HepG2 (cell line): Measurements from ENCODE around the gene TSHZ2. TPM values are rescaled to one million over a fixed set of nuclear protein-coding genes. Genes with fewer than 3 reads are reported as not detected.

ENCODE experiments used
- ATAC-seq: fragments of 200-7000 bp; cut with Tn5 transposase; 3 replicates; pipeline ENCODE4 v1.9.1; 2020; ENCODE audit warnings: mild to moderate bottlenecking, moderate library complexity
- BruUV-seq: library from RNA; stranded (reverse); fragments of 400-500 nt; replicated peaks from 2 replicates; lab custom pipeline; 2021; lab: Mats Ljungman, UMichigan
- CTCF ChIA-PET: fragments of 300-600 bp; formaldehyde crosslinking; extraction: SDS; loops from one replicate; lab custom pipeline; 2021; ENCODE audit warnings: low total read pairs, inconsistent platforms, low intra/inter-chr PET ratio; lab: Yijun Ruan, JAX
- POLR2A ChIA-PET: fragments of 350-600 bp; sonication (Branson Sonifier 250); formaldehyde crosslinking; loops from one replicate; lab custom pipeline; 2020; ENCODE audit warnings: antibody characterized with exemption, inconsistent platforms; lab: Yijun Ruan, JAX
- DNase-seq: peaks from one replicate; pipeline ENCODE4 v3.0.0-alpha.2; 2015; ENCODE audit warnings: low spot score
- FAIRE-seq: peaks from 3 replicates; lab custom pipeline; 2011; peaks lifted over from hg19 to GRCh38; lab: Jason Lieb, UNC
- H2AFZ ChIP-seq: one replicate; pipeline ENCODE4 v1.6.1; 2011; ENCODE audit warnings: low read length, inconsistent platforms
- H3K27ac ChIP-seq: fragments of 300-600 bp; 3 replicates; pipeline ENCODE4 v1.8.0; 2011; ENCODE audit warnings: mixed run types, mild to moderate bottlenecking, mixed read lengths, low read length, inconsistent platforms; ENCODE audit not compliant: insufficient read depth; ENCODE audit errors: extremely low read length
- H3K27me3 ChIP-seq, 2 experiments: fragments of 200-600 bp in 1 of 2; 2 replicates in 1 of 2; 3 replicates in 1 of 2; pipeline versions ENCODE4 v1.6.0 to v1.8.0; 2011; ENCODE audit warnings: low read length in 2 of 2, mild to moderate bottlenecking in 2 of 2, moderate library complexity in 2 of 2, inconsistent platforms in 1 of 2; ENCODE audit not compliant: insufficient read depth in 2 of 2, control insufficient read depth in 1 of 2
- H3K36me3 ChIP-seq, 2 experiments: fragments of 200-600 bp in 1 of 2; replicated peaks in 1 of 2; 2 replicates in 1 of 2; 3 replicates in 1 of 2; pipeline versions ENCODE4 v1.5.1 to v1.8.0; 2011; ENCODE audit warnings: low read length in 2 of 2, inconsistent platforms in 1 of 2; ENCODE audit not compliant: insufficient read depth in 2 of 2, control insufficient read depth in 1 of 2
- H3K4me1 ChIP-seq: 2 replicates; pipeline ENCODE4 v1.5.1; 2012; ENCODE audit warnings: low read length, inconsistent platforms; ENCODE audit not compliant: insufficient read depth
- H3K4me2 ChIP-seq: 2 replicates; pipeline ENCODE4 v1.6.0; 2011; ENCODE audit warnings: low read depth, low read length, inconsistent platforms
- H3K4me3 ChIP-seq, 3 experiments: fragments of 200-600 bp in 1 of 3; sonication (generic), shearing (Covaris generic) in 1 of 3; replicated peaks in 1 of 3; 2 replicates each; pipeline ENCODE4 v1.5.1; 2011 to 2016; ENCODE audit warnings: low read length in 3 of 3, inconsistent platforms in 2 of 3, low read depth in 2 of 3, mild to moderate bottlenecking in 2 of 3, control low read depth in 1 of 3, mixed read lengths in 1 of 3; ENCODE audit not compliant: insufficient read depth in 1 of 3
- H3K79me2 ChIP-seq: one replicate; pipeline ENCODE4 v1.6.1; 2011; ENCODE audit warnings: low read length, inconsistent platforms; ENCODE audit not compliant: insufficient read depth
- H3K9ac ChIP-seq: 2 replicates; pipeline ENCODE4 v1.6.0; 2011; ENCODE audit warnings: mild to moderate bottlenecking, low read depth, low read length, inconsistent platforms; ENCODE audit not compliant: insufficient read depth
- H3K9me3 ChIP-seq: 2 replicates; pipeline ENCODE4 v1.5.1; 2012; ENCODE audit warnings: mild to moderate bottlenecking, low read length
- H4K20me1 ChIP-seq: 2 replicates; pipeline ENCODE4 v1.6.0; 2011; ENCODE audit warnings: inconsistent platforms, mild to moderate bottlenecking, low read length, moderate library complexity; ENCODE audit not compliant: insufficient read depth
- CEBPG ChIP-seq: IDR thresholded peaks from 2 replicates; pipeline ENCODE4 v1.6.1; 2016
- MBD4 ChIP-seq: IDR thresholded peaks from 2 replicates; pipeline ENCODE4 v1.6.1; 2012; ENCODE audit warnings: low read length, inconsistent platforms, borderline replicate concordance
- MTERF4 ChIP-seq: sonication (generic); formaldehyde crosslinking; IDR thresholded peaks from 2 replicates; pipeline ENCODE4 v1.8.0; 2023; ENCODE audit warnings: mild to moderate bottlenecking, missing genetic modification reagents
- NR2C2 ChIP-seq: sonication (generic); formaldehyde crosslinking; IDR thresholded peaks from 2 replicates; pipeline ENCODE4 v1.4.0; 2020; ENCODE audit warnings: missing genetic modification reagents, mild to moderate bottlenecking, moderate library complexity, borderline replicate concordance
- RCOR2 ChIP-seq: IDR thresholded peaks from 2 replicates; pipeline ENCODE4 v1.6.1; 2016; ENCODE audit warnings: missing biosample characterization, missing genetic modification reagents
- RFX5 ChIP-seq: IDR thresholded peaks from 2 replicates; pipeline ENCODE4 v1.6.1; 2011; ENCODE audit warnings: low read depth, low read length, improper control_type of control experiment
- RXRA ChIP-seq: sonication (generic); formaldehyde crosslinking; IDR thresholded peaks from 2 replicates; pipeline ENCODE4 v1.5.1; 2020; ENCODE audit warnings: missing genetic modification reagents
- SP140L ChIP-seq: sonication (generic); formaldehyde crosslinking; IDR thresholded peaks from 2 replicates; pipeline ENCODE4 v1.4.0; 2020; ENCODE audit warnings: missing genetic modification reagents, borderline replicate concordance
- STAG1 ChIP-seq: sonication (generic); formaldehyde crosslinking; IDR thresholded peaks from 2 replicates; pipeline ENCODE4 v1.4.0; 2020; ENCODE audit warnings: missing genetic modification reagents
- ZFP41 ChIP-seq: sonication (generic); formaldehyde crosslinking; IDR thresholded peaks from 2 replicates; pipeline ENCODE4 v1.4.0; 2020; ENCODE audit warnings: mild to moderate bottlenecking, missing genetic modification reagents, borderline replicate concordance
- ZFP90 ChIP-seq: sonication (generic); formaldehyde crosslinking; IDR thresholded peaks from 2 replicates; pipeline ENCODE4 v1.8.0; 2022; ENCODE audit warnings: missing genetic modification reagents, mild to moderate bottlenecking, inconsistent platforms, borderline replicate concordance
- ZNF10 ChIP-seq: sonication (generic); formaldehyde crosslinking; IDR thresholded peaks from 2 replicates; pipeline ENCODE4 v1.4.0; 2020; ENCODE audit warnings: mild to moderate bottlenecking, low read depth, missing genetic modification reagents, borderline replicate concordance
- ZNF496 ChIP-seq: sonication (generic); formaldehyde crosslinking; IDR thresholded peaks from 2 replicates; pipeline ENCODE4 v1.8.1; 2023; ENCODE audit warnings: mild to moderate bottlenecking, moderate library complexity, missing genetic modification reagents; ENCODE audit not compliant: insufficient replicate concordance
- ZNF510 ChIP-seq: sonication (generic); formaldehyde crosslinking; IDR thresholded peaks from 2 replicates; pipeline ENCODE4 v1.4.0; 2020; ENCODE audit warnings: low read depth, mild to moderate bottlenecking, missing genetic modification reagents
- ZNF513 ChIP-seq: sonication (generic); formaldehyde crosslinking; conservative IDR thresholded peaks from 2 replicates; pipeline ENCODE4 v1.5.0; 2020; ENCODE audit warnings: missing genetic modification reagents
- ZNF75D ChIP-seq: sonication (generic); formaldehyde crosslinking; IDR thresholded peaks from 2 replicates; pipeline ENCODE4 v1.8.1; 2023; ENCODE audit warnings: missing genetic modification reagents, mild to moderate bottlenecking, borderline replicate concordance
- ZNF773 ChIP-seq: sonication (generic); formaldehyde crosslinking; IDR thresholded peaks from 2 replicates; pipeline ENCODE4 v1.4.0; 2020; ENCODE audit warnings: missing genetic modification reagents, borderline replicate concordance
- ZNF839 ChIP-seq: sonication (generic); formaldehyde crosslinking; IDR thresholded peaks from 2 replicates; pipeline ENCODE4 v1.4.0; 2020; ENCODE audit warnings: missing genetic modification reagents, mild to moderate bottlenecking, borderline replicate concordance
- WGBS: methylation state at CpG from one replicate; pipeline ENCODE4 v1.1.6; 2017; ENCODE audit warnings: low lambda C conversion rate; 5-methylcytosine and 5-hydroxymethylcytosine counted together
- in situ Hi-C: cut with HindIII; loops from 2 replicates; pipeline ENCODE4 v1.10.0; 2017; ENCODE audit warnings: low pct_unique_long_range_greater_than_20kb; ENCODE audit not compliant: extremely low pct_ligation_motif_present
- intact Hi-C: fragments of 100-400 bp; cut with micrococcal nuclease; formaldehyde crosslinking; loops from one replicate; pipeline ENCODE4 v1.10.0; 2022; ENCODE audit not compliant: unreplicated experiment
- polyA plus RNA-seq, 8 experiments: library from polyadenylated mRNA; depleted of rRNA in 3 of 8; stranded (reverse) in 7 of 8; unstranded in 1 of 8; fragments of >200 nt; fragmentation: Illumina TruSeq in 4 of 8; extraction: Trizol in 4 of 8; gene quantifications; 2 replicates each; pipeline versions ENCODE4 v1.2.1 to v1.2.3, GENCODE V29; 2011 to 2016; ENCODE audit warnings: low read depth in 4 of 8, missing spikeins in 1 of 8, mixed read lengths in 1 of 8; ENCODE audit not compliant: insufficient read depth in 1 of 8
- total RNA-seq, 5 experiments: library from RNA; depleted of rRNA; stranded (reverse); fragments of >200 nt; fragmentation: Illumina TruSeq; extraction: Trizol; gene quantifications; 2 replicates each; pipeline ENCODE4 v1.2.3, GENCODE V29; 2016; ENCODE audit warnings: low read depth in 1 of 5
- TF ChIP-seq, protein P1 (sequence below): IDR thresholded peaks from 2 replicates; pipeline ENCODE4 v1.6.1; 2016; ENCODE audit warnings: low read depth, control low read depth
- TF ChIP-seq, protein P2 (sequence below): sonication (generic); formaldehyde crosslinking; IDR thresholded peaks from 2 replicates; pipeline ENCODE4 v1.4.0; 2020; ENCODE audit warnings: low read depth, mild to moderate bottlenecking, missing genetic modification reagents

Gene TSHZ2
- total and polyA plus RNA-seq, 2 of the 13 experiments (the other 11 are each of a cell fraction or from before 2014, with no cell fraction given): 0.01 TPM; not detected in 1

- no peak overlapping the region for H3K4me3 ChIP-seq
- no TSS peak for BruUV-seq
- no peaks in the 10 kb centered on the region for H3K27me3 ChIP-seq
- no peaks in the 10 kb centered on the region for H4K20me1 ChIP-seq
- H3K4me2 ChIP-seq: no peak overlapping the region
- no peak overlapping the region for H3K27ac ChIP-seq
- peaks cover 21% of the 10 kb centered on the region for H3K4me1 ChIP-seq
- in situ Hi-C loops: no loop called here
- DNase-seq: no peak
- POLR2A ChIA-PET: no interaction called here
- no peak for TF ChIP-seq STAG1 (CRISPR knock-in tag)
- no peak for TF ChIP-seq SP140L (CRISPR knock-in tag)
- no peak for TF ChIP-seq NR2C2 (CRISPR knock-in tag)
- no peak for TF ChIP-seq ZNF10 (CRISPR knock-in tag)
- TF ChIP-seq MBD4: no peak
- TF ChIP-seq RXRA (CRISPR knock-in tag): no peak
- no peak for TF ChIP-seq ZNF839
- TF ChIP-seq ZNF773 (CRISPR knock-in tag): no peak
- no peak for TF ChIP-seq ZNF513 (CRISPR knock-in tag)
- TF ChIP-seq CEBPG (CRISPR knock-in tag): no peak
- TF ChIP-seq ZFP41 (CRISPR knock-in tag): no peak
- TF ChIP-seq ZNF75D: no peak
- TF ChIP-seq, protein P1, sequence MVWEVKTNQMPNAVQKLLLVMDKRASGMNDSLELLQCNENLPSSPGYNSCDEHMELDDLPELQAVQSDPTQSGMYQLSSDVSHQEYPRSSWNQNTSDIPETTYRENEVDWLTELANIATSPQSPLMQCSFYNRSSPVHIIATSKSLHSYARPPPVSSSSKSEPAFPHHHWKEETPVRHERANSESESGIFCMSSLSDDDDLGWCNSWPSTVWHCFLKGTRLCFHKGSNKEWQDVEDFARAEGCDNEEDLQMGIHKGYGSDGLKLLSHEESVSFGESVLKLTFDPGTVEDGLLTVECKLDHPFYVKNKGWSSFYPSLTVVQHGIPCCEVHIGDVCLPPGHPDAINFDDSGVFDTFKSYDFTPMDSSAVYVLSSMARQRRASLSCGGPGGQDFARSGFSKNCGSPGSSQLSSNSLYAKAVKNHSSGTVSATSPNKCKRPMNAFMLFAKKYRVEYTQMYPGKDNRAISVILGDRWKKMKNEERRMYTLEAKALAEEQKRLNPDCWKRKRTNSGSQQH (CRISPR knock-in tag): no peak
- TF ChIP-seq, protein P2, sequence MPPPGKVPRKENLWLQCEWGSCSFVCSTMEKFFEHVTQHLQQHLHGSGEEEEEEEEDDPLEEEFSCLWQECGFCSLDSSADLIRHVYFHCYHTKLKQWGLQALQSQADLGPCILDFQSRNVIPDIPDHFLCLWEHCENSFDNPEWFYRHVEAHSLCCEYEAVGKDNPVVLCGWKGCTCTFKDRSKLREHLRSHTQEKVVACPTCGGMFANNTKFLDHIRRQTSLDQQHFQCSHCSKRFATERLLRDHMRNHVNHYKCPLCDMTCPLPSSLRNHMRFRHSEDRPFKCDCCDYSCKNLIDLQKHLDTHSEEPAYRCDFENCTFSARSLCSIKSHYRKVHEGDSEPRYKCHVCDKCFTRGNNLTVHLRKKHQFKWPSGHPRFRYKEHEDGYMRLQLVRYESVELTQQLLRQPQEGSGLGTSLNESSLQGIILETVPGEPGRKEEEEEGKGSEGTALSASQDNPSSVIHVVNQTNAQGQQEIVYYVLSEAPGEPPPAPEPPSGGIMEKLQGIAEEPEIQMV (CRISPR knock-in tag): no peak
- TF ChIP-seq RCOR2 (CRISPR knock-in tag): no peak
- no peak for TF ChIP-seq ZNF496 (CRISPR knock-in tag)
- no peak for TF ChIP-seq ZNF510 (CRISPR knock-in tag)
- TF ChIP-seq ZFP90 (CRISPR knock-in tag): no peak
- TF ChIP-seq RFX5: no peak
- no peak for TF ChIP-seq MTERF4 (CRISPR knock-in tag)
- H3K9me3 ChIP-seq: no peaks in the 10 kb centered on the region
- no peak overlapping the region for H2AFZ ChIP-seq
- no peak for ATAC-seq
- no peaks in the 10 kb centered on the region; a peak in 1 of 5 replicates for H3K36me3 ChIP-seq
- CTCF ChIA-PET: no interaction called here
- 83% methylated on average over 5 of the region's 5 CpGs for WGBS
- no peak overlapping the region for H3K9ac ChIP-seq
- peaks cover 8% of the 10 kb centered on the region for H3K79me2 ChIP-seq
- FAIRE-seq: no peak
- intact Hi-C loops: no loop called here
Observed at GRCh38 chr20:53498341-53498740, 526.2 kb downstream of the TSHZ2 start.
